Dendritic cell treated with granulocyte-macrophage colony-stimulating factor and Interleukin-4, amounts not matched to agents 40 ng/mL and 50 ng/mL, for 4 days (primary cell): ENCODE data around the gene ZNF521.

Source experiments
- H3K27ac Mint-ChIP-seq: one replicate; pipeline ENCODE4 v1.8.0; 2022; ENCODE audit warnings: mild to moderate bottlenecking, mixed read lengths
- H3K27me3 Mint-ChIP-seq: one replicate; pipeline ENCODE4 v1.8.0; 2022; ENCODE audit warnings: mild to moderate bottlenecking, mixed read lengths
- H3K36me3 Mint-ChIP-seq: one replicate; pipeline ENCODE4 v1.8.0; 2022; ENCODE audit warnings: low read depth, mixed read lengths
- H3K4me1 Mint-ChIP-seq: one replicate; pipeline ENCODE4 v1.8.0; 2022; ENCODE audit warnings: low read depth, mixed read lengths
- H3K4me3 Mint-ChIP-seq: one replicate; pipeline ENCODE4 v1.8.0; 2022; ENCODE audit warnings: mild to moderate bottlenecking, moderate library complexity, mixed read lengths
- H3K9me3 Mint-ChIP-seq: one replicate; pipeline ENCODE4 v1.8.0; 2022; ENCODE audit warnings: mixed read lengths
- intact Hi-C: fragments of 100-400 bp; cut with micrococcal nuclease; formaldehyde crosslinking; loops from one replicate; pipeline ENCODE4 v1.15.0; 2022

ZNF521 gene

GRCh38 chr18:25147877-25148488 lies 204.0 kb downstream of the ZNF521 start:
- Mint-ChIP-seq H3K9me3 (no peaks in the 10 kb centered on the region), H3K4me3 (no peak overlapping the region), H3K27me3 (no peaks in the 10 kb centered on the region), H3K27ac (no peak overlapping the region), H3K4me1 (no peaks in the 10 kb centered on the region), H3K36me3 (no peaks in the 10 kb centered on the region)
- intact Hi-C loops: no loop called here

- no peaks in the 10 kb centered on the region for H3K27me3 Mint-ChIP-seq
- H3K36me3 Mint-ChIP-seq: no peaks in the 10 kb centered on the region
- H3K4me3 Mint-ChIP-seq: no peak overlapping the region
- H3K4me1 Mint-ChIP-seq: no peaks in the 10 kb centered on the region
- no peak overlapping the region for H3K27ac Mint-ChIP-seq
- no peaks in the 10 kb centered on the region for H3K9me3 Mint-ChIP-seq
- intact Hi-C loops: no loop called here
These were observed 205.5 kb downstream of the ZNF521 start for GRCh38 chr18:25146512-25146910.

GRCh38 chr18:25145731-25146511 lies 206.0 kb downstream of the ZNF521 start:
- no peaks in the 10 kb centered on the region for H3K36me3 Mint-ChIP-seq
- no peak overlapping the region for H3K27ac Mint-ChIP-seq

GRCh38 chr18:25144820-25145219 lies 207.1 kb downstream of the ZNF521 start:
- Mint-ChIP-seq H3K4me3 (no peak overlapping the region), H3K4me1 (no peaks in the 10 kb centered on the region), H3K9me3 (no peaks in the 10 kb centered on the region), H3K27me3 (no peaks in the 10 kb centered on the region), H3K27ac (no peak overlapping the region), H3K36me3 (no peaks in the 10 kb centered on the region)
- intact Hi-C loops: no loop called here

More at GRCh38 chr18:25145731-25146511, 206.0 kb downstream of the ZNF521 start:
- intact Hi-C loops: no loop called here
- no peaks in the 10 kb centered on the region for H3K27me3 Mint-ChIP-seq
- no peak overlapping the region for H3K4me3 Mint-ChIP-seq
- H3K9me3 Mint-ChIP-seq: no peaks in the 10 kb centered on the region
- H3K4me1 Mint-ChIP-seq: no peaks in the 10 kb centered on the region

- intact Hi-C loops: no loop called here
- H3K27ac Mint-ChIP-seq: no peak overlapping the region
These were observed 210.1 kb downstream of the ZNF521 start for GRCh38 chr18:25141886-25142285.

GRCh38 chr18:25141399-25141798 lies 210.6 kb downstream of the ZNF521 start:
- Mint-ChIP-seq H3K9me3 (no peaks in the 10 kb centered on the region), H3K27ac (no peak overlapping the region), H3K36me3 (no peaks in the 10 kb centered on the region), H3K27me3 (no peaks in the 10 kb centered on the region), H3K4me1 (no peaks in the 10 kb centered on the region), H3K4me3 (no peak overlapping the region)
- intact Hi-C loops: no loop called here

More at GRCh38 chr18:25141886-25142285, 210.1 kb downstream of the ZNF521 start:
- no peak overlapping the region for H3K4me3 Mint-ChIP-seq
- no peaks in the 10 kb centered on the region for H3K9me3 Mint-ChIP-seq
- H3K27me3 Mint-ChIP-seq: no peaks in the 10 kb centered on the region
- H3K4me1 Mint-ChIP-seq: no peaks in the 10 kb centered on the region
- no peaks in the 10 kb centered on the region for H3K36me3 Mint-ChIP-seq

- Mint-ChIP-seq H3K27ac (no peak overlapping the region), H3K4me1 (no peaks in the 10 kb centered on the region), H3K36me3 (no peaks in the 10 kb centered on the region), H3K9me3 (no peaks in the 10 kb centered on the region), H3K4me3 (no peak overlapping the region), H3K27me3 (no peaks in the 10 kb centered on the region)
- intact Hi-C loops: no loop called here
These were observed 211.0 kb downstream of the ZNF521 start for GRCh38 chr18:25140962-25141308.

- no peaks in the 10 kb centered on the region for H3K9me3 Mint-ChIP-seq
- no peaks in the 10 kb centered on the region for H3K4me1 Mint-ChIP-seq
- no peak overlapping the region for H3K27ac Mint-ChIP-seq
These were observed 211.6 kb downstream of the ZNF521 start for GRCh38 chr18:25140124-25140961.

GRCh38 chr18:25137197-25137472 lies 214.8 kb downstream of the ZNF521 start:
- Mint-ChIP-seq H3K27me3 (no peaks in the 10 kb centered on the region), H3K9me3 (no peaks in the 10 kb centered on the region), H3K36me3 (no peaks in the 10 kb centered on the region), H3K4me1 (no peaks in the 10 kb centered on the region), H3K27ac (no peak overlapping the region), H3K4me3 (no peak overlapping the region)
- intact Hi-C loops: no loop called here

More at GRCh38 chr18:25140124-25140961, 211.6 kb downstream of the ZNF521 start:
- Mint-ChIP-seq H3K36me3 (no peaks in the 10 kb centered on the region), H3K4me3 (no peak overlapping the region), H3K27me3 (no peaks in the 10 kb centered on the region)
- intact Hi-C loops: no loop called here

GRCh38 chr18:25136416-25137196 lies 215.4 kb downstream of the ZNF521 start:
- Mint-ChIP-seq H3K27me3 (no peaks in the 10 kb centered on the region), H3K9me3 (no peaks in the 10 kb centered on the region), H3K27ac (no peak overlapping the region), H3K36me3 (no peaks in the 10 kb centered on the region), H3K4me1 (no peaks in the 10 kb centered on the region), H3K4me3 (no peak overlapping the region)
- intact Hi-C loops: no loop called here

GRCh38 chr18:25134861-25135260 lies 217.1 kb downstream of the ZNF521 start:
- Mint-ChIP-seq H3K4me3 (no peak overlapping the region), H3K27me3 (no peaks in the 10 kb centered on the region), H3K27ac (no peak overlapping the region), H3K9me3 (no peaks in the 10 kb centered on the region), H3K36me3 (no peaks in the 10 kb centered on the region), H3K4me1 (no peaks in the 10 kb centered on the region)
- intact Hi-C loops: no loop called here

- no peaks in the 10 kb centered on the region for H3K36me3 Mint-ChIP-seq
- H3K9me3 Mint-ChIP-seq: no peaks in the 10 kb centered on the region
- intact Hi-C loops: no loop called here
These were observed 218.1 kb downstream of the ZNF521 start for GRCh38 chr18:25133879-25134278.

GRCh38 chr18:25132786-25133496 lies 219.0 kb downstream of the ZNF521 start:
- H3K4me3 Mint-ChIP-seq: no peak overlapping the region
- no peaks in the 10 kb centered on the region for H3K9me3 Mint-ChIP-seq
- H3K4me1 Mint-ChIP-seq: no peaks in the 10 kb centered on the region
- H3K27me3 Mint-ChIP-seq: no peaks in the 10 kb centered on the region
- no peaks in the 10 kb centered on the region for H3K36me3 Mint-ChIP-seq
- intact Hi-C loops: no loop called here
- no peak overlapping the region for H3K27ac Mint-ChIP-seq

More at GRCh38 chr18:25133879-25134278, 218.1 kb downstream of the ZNF521 start:
- no peaks in the 10 kb centered on the region for H3K4me1 Mint-ChIP-seq
- H3K27me3 Mint-ChIP-seq: no peaks in the 10 kb centered on the region
- H3K4me3 Mint-ChIP-seq: no peak overlapping the region
- no peak overlapping the region for H3K27ac Mint-ChIP-seq
